Neural cell (in vitro differentiated cells): ENCODE results near the gene AP5B1. TPM values are rescaled to one million over a fixed set of nuclear protein-coding genes. Genes with fewer than 3 reads are reported as not detected.

Experiments used
- H2AFZ ChIP-seq: fragments of 200-600, 300-800 bp; sonication (generic), shearing (Covaris generic); 2 replicates; pipeline ENCODE4 v1.6.0; 2014; ENCODE audit warnings: low read depth, mild to moderate bottlenecking, antibody characterized with exemption, low read length, moderate library complexity
- H3F3A ChIP-seq: fragments of 200-600 bp; shearing (Covaris generic); 2 replicates; pipeline ENCODE4 v1.6.1; 2016; ENCODE audit warnings: mild to moderate bottlenecking, moderate library complexity, mixed read lengths, antibody characterized with exemption, low read length; ENCODE audit not compliant: insufficient read depth, poor library complexity, severe bottlenecking
- H3K27ac ChIP-seq: fragments of 200-600, 300-800 bp; sonication (generic), shearing (Covaris generic); 2 replicates; pipeline ENCODE4 v1.5.1; 2014; ENCODE audit warnings: mild to moderate bottlenecking, low read length, moderate library complexity
- H3K27me3 ChIP-seq: fragments of 300-800, 200-600 bp; sonication (generic), shearing (Covaris generic); 2 replicates; pipeline ENCODE4 v1.6.0; 2014; ENCODE audit warnings: mild to moderate bottlenecking, low read depth, low read length, moderate library complexity; ENCODE audit not compliant: insufficient read depth
- H3K36me3 ChIP-seq: fragments of 300-800, 200-600 bp; sonication (generic), shearing (Covaris generic); 2 replicates; pipeline ENCODE4 v1.5.1; 2014; ENCODE audit warnings: mild to moderate bottlenecking, antibody characterized with exemption, low read length, moderate library complexity; ENCODE audit not compliant: insufficient read depth
- H3K4me2 ChIP-seq: fragments of 300-800, 200-600 bp; sonication (generic), shearing (Covaris generic); 2 replicates; pipeline ENCODE4 v1.6.0; 2014; ENCODE audit warnings: mild to moderate bottlenecking, low read length
- H3K4me3 ChIP-seq: fragments of 300-800, 200-600 bp; sonication (generic), shearing (Covaris generic); 2 replicates; pipeline ENCODE4 v1.5.1; 2014; ENCODE audit warnings: mild to moderate bottlenecking, low read length, moderate library complexity
- H3K79me2 ChIP-seq: fragments of 200-600 bp; shearing (Covaris generic); replicated peaks from 2 replicates; pipeline ENCODE4 v1.6.0; 2014; ENCODE audit warnings: mild to moderate bottlenecking, low read length, moderate library complexity; ENCODE audit not compliant: insufficient read depth
- H3K9ac ChIP-seq: fragments of 300-800, 200-600 bp; sonication (generic), shearing (Covaris generic); 2 replicates; pipeline ENCODE4 v1.6.1; 2016; ENCODE audit warnings: mild to moderate bottlenecking, low read length, mixed read lengths
- H3K9me2 ChIP-seq: fragments of 200-600 bp; shearing (Covaris generic); 2 replicates; pipeline ENCODE4 v1.6.1; 2016; ENCODE audit warnings: mild to moderate bottlenecking, low read length, mixed read lengths; ENCODE audit not compliant: insufficient read depth
- H3K9me3 ChIP-seq: fragments of 200-600, 300-800 bp; sonication (generic), shearing (Covaris generic); 2 replicates; pipeline ENCODE4 v1.6.1; 2016; ENCODE audit warnings: mild to moderate bottlenecking, mixed run types, low read length, moderate library complexity, mixed read lengths
- H4K20me1 ChIP-seq: fragments of 200-600 bp; shearing (Covaris generic); 2 replicates; pipeline ENCODE4 v1.6.1; 2016; ENCODE audit warnings: mild to moderate bottlenecking, mixed run types; ENCODE audit not compliant: insufficient read depth
- CTCF ChIP-seq: fragments of 450-650 bp; IDR thresholded peaks from 2 replicates; pipeline ENCODE4 v1.5.1; 2014; ENCODE audit warnings: antibody characterized with exemption, mild to moderate bottlenecking, moderate library complexity; ENCODE audit not compliant: poor library complexity, severe bottlenecking
- EZH2 ChIP-seq: fragments of 200-600, 300-800 bp; shearing (Covaris generic), sonication (generic); IDR thresholded peaks from 2 replicates; pipeline ENCODE4 v1.6.1; 2014; ENCODE audit warnings: antibody characterized with exemption, low read length, borderline replicate concordance, mild to moderate bottlenecking; ENCODE audit not compliant: insufficient read depth, poor library complexity, severe bottlenecking
- POLR2AphosphoS5 ChIP-seq: IDR thresholded peaks from 2 replicates; pipeline ENCODE4 v1.6.1; 2012
- REST ChIP-seq: IDR thresholded peaks from 2 replicates; pipeline ENCODE4 v1.6.1; 2012; ENCODE audit warnings: borderline replicate concordance
- polyA plus RNA-seq: library from polyadenylated mRNA; depleted of rRNA; stranded (reverse); fragments of >200 nt; gene quantifications from 2 replicates; pipeline ENCODE4 v1.2.3, GENCODE V29; 2014

Gene AP5B1
- polyA plus RNA-seq, 1 donor from 2014 or later = 0.52 TPM

- H3K9me3 ChIP-seq = no peaks in the 10 kb centered on the region
- no peak for TF ChIP-seq REST
- peak; percentile 61 for TF ChIP-seq CTCF
- peak overlapping the region; percentile 53 for H3K4me3 ChIP-seq
- no peaks in the 10 kb centered on the region for H3F3A ChIP-seq
- no peak overlapping the region for H3K27ac ChIP-seq
- no peak overlapping the region for H3K4me2 ChIP-seq
- H3K27me3 ChIP-seq = peaks cover 46% of the 10 kb centered on the region
- H3K9me2 ChIP-seq = no peaks in the 10 kb centered on the region
- H3K36me3 ChIP-seq = no peaks in the 10 kb centered on the region
- H3K9ac ChIP-seq = no peak overlapping the region
- H4K20me1 ChIP-seq = no peaks in the 10 kb centered on the region
- no peak overlapping the region for H2AFZ ChIP-seq
- no peaks in the 10 kb centered on the region for H3K79me2 ChIP-seq
These were observed 581 bp upstream of the AP5B1 start for GRCh38 chr11:65781152-65781961.

GRCh38 chr11:65779919-65780769, 632 bp downstream of the AP5B1 start:
- Histone ChIP-seq H3K36me3 (no peaks in the 10 kb centered on the region), H3F3A (no peaks in the 10 kb centered on the region), H3K9ac (peak overlapping the region; percentile 34), H3K27me3 (peaks cover 34% of the 10 kb centered on the region), H4K20me1 (no peaks in the 10 kb centered on the region), H2AFZ (no peak overlapping the region), H3K9me2 (no peaks in the 10 kb centered on the region), H3K4me2 (no peak overlapping the region), H3K9me3 (no peaks in the 10 kb centered on the region), H3K79me2 (no peaks in the 10 kb centered on the region), H3K4me3 (peak overlapping the region; percentile 59), H3K27ac (no peak overlapping the region)
- peak; percentile 51 for TF ChIP-seq CTCF
- TF ChIP-seq EZH2 = no peak
- no peak for TF ChIP-seq POLR2AphosphoS5
